ENCODE measurements around the gene MSL3. TPM values are rescaled to one million over a fixed set of nuclear protein-coding genes. Genes with fewer than 3 reads are reported as not detected.

The MSL3 gene
- total RNA-seq, 1 donor from 2014 or later: 29.2 TPM

DNA sequence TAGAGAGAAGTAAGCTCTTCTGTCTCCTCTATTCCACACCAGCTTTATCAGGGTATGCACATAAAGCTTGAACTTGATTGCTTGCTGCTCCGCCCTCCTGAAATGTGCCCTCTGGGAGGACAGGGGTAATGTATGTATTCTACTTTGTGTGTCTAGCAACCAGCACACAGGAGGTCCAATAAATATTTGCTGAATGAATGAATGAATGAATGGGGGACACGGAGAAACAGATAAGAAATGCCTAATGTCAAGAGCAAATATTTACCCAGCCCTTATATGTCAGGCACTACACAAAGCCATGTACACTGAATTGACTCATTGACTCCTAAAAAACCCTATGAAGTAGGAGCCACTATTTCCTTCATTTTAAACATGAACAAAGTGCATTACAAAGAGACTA, 2.3 kb upstream of the MSL3 start:
- Mint-ChIP-seq H3K27ac (ENCODE audit: unreplicated experiment) (no peak overlapping the region), H3K27me3 (ENCODE audit: low read depth) (peaks cover 16% of the 10 kb centered on the region), H3K9me3 (no peaks in the 10 kb centered on the region), H3K4me1 (peaks cover 12% of the 10 kb centered on the region), H3K36me3 (ENCODE audit: low read depth) (peaks cover 2% of the 10 kb centered on the region), H3K4me3 (peak overlapping the region; percentile 66)
- no peak for DNase-seq (ENCODE audit: low read depth, low spot score)
- TF ChIP-seq, protein P1, sequence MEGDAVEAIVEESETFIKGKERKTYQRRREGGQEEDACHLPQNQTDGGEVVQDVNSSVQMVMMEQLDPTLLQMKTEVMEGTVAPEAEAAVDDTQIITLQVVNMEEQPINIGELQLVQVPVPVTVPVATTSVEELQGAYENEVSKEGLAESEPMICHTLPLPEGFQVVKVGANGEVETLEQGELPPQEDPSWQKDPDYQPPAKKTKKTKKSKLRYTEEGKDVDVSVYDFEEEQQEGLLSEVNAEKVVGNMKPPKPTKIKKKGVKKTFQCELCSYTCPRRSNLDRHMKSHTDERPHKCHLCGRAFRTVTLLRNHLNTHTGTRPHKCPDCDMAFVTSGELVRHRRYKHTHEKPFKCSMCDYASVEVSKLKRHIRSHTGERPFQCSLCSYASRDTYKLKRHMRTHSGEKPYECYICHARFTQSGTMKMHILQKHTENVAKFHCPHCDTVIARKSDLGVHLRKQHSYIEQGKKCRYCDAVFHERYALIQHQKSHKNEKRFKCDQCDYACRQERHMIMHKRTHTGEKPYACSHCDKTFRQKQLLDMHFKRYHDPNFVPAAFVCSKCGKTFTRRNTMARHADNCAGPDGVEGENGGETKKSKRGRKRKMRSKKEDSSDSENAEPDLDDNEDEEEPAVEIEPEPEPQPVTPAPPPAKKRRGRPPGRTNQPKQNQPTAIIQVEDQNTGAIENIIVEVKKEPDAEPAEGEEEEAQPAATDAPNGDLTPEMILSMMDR (conservative IDR thresholded peaks at IDR 0.05): no peak

DNA sequence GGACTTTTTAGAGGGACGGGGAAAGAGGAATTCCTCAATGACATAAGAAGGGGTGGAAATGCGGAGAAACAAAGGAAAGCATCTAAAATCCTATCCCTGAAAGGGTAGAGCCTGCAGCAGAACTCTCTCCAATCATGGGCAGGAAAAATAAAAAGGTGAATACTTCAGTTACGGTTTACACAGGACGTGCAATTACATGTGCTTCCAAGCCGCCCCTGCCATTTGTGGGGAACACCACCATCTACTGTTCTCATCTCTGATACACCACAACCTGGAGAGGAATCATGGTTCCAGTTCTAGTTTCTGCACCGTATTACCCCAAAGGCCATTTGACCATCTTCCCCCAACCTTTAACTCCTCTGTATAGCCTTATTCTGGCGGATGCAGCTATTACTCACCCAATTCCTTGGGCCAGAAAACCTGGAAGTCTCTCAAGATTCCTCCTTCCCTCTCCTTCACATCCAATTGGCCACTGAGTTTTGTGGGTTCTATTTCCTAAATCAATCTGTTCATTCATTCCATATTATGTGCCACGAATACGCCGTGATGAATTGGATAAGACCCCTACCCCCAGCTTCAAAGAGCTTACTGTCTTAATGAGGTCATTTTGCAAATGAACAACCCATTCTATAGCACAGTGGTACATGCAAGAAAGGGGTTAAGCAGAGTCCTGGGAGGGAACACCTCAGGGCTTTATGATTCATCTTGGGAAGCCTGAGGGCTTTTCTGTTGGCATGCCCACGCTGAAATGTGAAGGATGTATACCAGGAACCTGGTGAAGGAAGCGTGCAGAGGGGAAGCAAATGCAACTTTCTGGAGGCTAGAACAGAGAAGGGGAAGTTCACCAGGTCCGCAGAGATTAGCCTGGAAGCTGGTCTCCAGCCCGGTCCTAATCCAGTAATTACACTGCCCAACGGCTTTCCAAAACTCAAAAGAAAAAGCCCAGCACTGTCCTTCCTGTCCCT, 1.4 kb upstream of the MSL3 start:
- no peak for DNase-seq (ENCODE audit: low read depth, low spot score)
- Mint-ChIP-seq H3K27me3 (ENCODE audit: low read depth) (peaks cover 12% of the 10 kb centered on the region), H3K27ac (ENCODE audit: unreplicated experiment) (no peak overlapping the region), H3K4me3 (peak overlapping the region; percentile 86), H3K36me3 (ENCODE audit: low read depth) (peaks cover 5% of the 10 kb centered on the region), H3K4me1 (peaks cover 12% of the 10 kb centered on the region), H3K9me3 (no peaks in the 10 kb centered on the region)
- TF ChIP-seq, protein P1 (conservative IDR thresholded peaks at IDR 0.05): no peak

DNA sequence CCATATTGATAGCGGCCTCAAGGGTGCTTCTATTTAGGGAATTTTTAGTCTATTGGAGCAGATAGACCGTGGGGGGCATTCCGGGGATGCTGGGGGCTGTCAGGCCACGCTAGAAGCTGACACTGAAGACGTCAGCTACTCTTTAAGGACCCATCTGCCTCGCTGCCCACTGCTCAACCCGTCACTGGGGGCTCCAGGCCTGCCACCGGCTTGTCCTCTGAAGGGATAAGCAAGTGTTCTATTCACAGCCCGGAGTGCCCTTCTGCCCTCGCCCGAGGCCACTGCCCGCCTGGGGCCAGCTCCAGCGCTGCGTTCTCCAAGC, 679 bp upstream of the MSL3 start:
- Mint-ChIP-seq H3K4me1 (peaks cover 12% of the 10 kb centered on the region), H3K9me3 (no peaks in the 10 kb centered on the region), H3K4me3 (peak overlapping the region; percentile 86), H3K36me3 (ENCODE audit: low read depth) (peaks cover 5% of the 10 kb centered on the region), H3K27me3 (ENCODE audit: low read depth) (peaks cover 12% of the 10 kb centered on the region), H3K27ac (ENCODE audit: unreplicated experiment) (no peak overlapping the region)
- TF ChIP-seq, protein P1 (conservative IDR thresholded peaks at IDR 0.05): no peak
- DNase-seq (ENCODE audit: low read depth, low spot score): no peak

DNA sequence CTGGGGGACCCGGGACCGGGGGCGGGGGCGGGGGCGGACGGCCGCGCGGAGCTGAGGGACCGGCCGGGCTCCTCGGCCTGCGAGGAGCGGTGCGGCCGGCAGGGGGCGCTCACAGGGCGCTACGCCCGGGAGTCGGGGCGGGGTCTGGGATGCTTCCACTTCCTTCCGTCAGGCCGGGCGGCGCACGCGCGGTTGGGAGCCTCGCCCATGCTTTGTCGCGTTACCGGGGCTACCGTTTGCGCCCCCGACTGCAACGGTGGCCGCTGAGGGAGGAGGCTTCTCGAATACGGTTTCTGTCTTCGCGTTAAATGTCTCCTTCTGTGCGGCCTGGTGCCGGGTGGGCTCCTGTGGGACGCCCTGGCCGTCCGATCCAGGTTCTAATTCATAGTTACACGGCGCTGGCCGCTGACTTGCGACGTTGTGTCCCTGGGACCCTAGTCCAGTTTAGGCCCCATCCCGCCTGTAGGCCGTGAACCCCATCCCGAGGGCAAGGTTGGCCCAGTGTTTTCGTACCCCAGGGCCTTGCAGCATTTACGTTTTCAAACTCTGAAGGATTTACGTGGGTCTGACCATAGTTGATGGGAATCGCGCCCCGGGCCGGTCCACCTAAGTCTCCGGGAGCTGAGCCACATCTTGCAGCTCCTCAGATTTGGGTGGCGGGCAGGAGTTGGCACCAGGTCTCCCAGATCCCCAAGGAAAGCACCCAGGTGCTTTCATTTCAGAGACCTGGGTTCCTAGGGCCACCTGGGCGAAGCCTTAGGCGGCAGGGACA, 549 bp downstream of the MSL3 start:
- Mint-ChIP-seq H3K27me3 (ENCODE audit: low read depth) (peaks cover 8% of the 10 kb centered on the region), H3K4me1 (peaks cover 12% of the 10 kb centered on the region), H3K27ac (ENCODE audit: unreplicated experiment) (peak overlapping the region; percentile 65), H3K4me3 (peak overlapping the region; percentile 98), H3K36me3 (ENCODE audit: low read depth) (peaks cover 5% of the 10 kb centered on the region), H3K9me3 (no peaks in the 10 kb centered on the region)
- TF ChIP-seq, protein P1 (conservative IDR thresholded peaks at IDR 0.05): peak; percentile 80
- peak; percentile 74 for DNase-seq (ENCODE audit: low read depth, low spot score)

DNA sequence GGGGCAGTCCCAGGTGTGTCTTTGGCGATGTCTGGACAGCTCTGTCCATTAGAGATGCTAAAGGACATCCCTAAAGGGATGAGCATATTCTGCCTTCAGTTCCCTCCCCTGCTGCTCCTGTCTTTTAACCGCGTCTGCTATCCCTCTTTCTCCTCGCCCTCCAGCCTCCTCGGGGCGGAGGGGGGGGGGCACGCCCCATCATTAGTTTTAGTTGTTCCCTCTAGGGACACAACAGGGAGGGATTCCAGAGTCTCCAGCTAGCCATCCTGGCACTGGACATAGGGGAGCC, 1.1 kb downstream of the MSL3 start:
- H3K27ac Mint-ChIP-seq (ENCODE audit: unreplicated experiment): peak overlapping the region; percentile 89
- H3K9me3 Mint-ChIP-seq: no peaks in the 10 kb centered on the region
- H3K36me3 Mint-ChIP-seq (ENCODE audit: low read depth): peaks cover 9% of the 10 kb centered on the region
- peaks cover 5% of the 10 kb centered on the region for H3K27me3 Mint-ChIP-seq (ENCODE audit: low read depth)
- H3K4me1 Mint-ChIP-seq: peaks cover 12% of the 10 kb centered on the region
- TF ChIP-seq, protein P1 (conservative IDR thresholded peaks at IDR 0.05): no peak
- peak overlapping the region; percentile 98 for H3K4me3 Mint-ChIP-seq
- DNase-seq (ENCODE audit: low read depth, low spot score): no peak
